Measurements from ENCODE around the gene LPIN1. TPM values are rescaled to one million over a fixed set of nuclear protein-coding genes. Genes with fewer than 3 reads are reported as not detected.

The LPIN1 gene
- total and polyA plus RNA-seq, 2 of the 13 experiments (the other 11 are each of a cell fraction or from before 2014, with no cell fraction given), result 9.7 to 19.4 TPM

DNA sequence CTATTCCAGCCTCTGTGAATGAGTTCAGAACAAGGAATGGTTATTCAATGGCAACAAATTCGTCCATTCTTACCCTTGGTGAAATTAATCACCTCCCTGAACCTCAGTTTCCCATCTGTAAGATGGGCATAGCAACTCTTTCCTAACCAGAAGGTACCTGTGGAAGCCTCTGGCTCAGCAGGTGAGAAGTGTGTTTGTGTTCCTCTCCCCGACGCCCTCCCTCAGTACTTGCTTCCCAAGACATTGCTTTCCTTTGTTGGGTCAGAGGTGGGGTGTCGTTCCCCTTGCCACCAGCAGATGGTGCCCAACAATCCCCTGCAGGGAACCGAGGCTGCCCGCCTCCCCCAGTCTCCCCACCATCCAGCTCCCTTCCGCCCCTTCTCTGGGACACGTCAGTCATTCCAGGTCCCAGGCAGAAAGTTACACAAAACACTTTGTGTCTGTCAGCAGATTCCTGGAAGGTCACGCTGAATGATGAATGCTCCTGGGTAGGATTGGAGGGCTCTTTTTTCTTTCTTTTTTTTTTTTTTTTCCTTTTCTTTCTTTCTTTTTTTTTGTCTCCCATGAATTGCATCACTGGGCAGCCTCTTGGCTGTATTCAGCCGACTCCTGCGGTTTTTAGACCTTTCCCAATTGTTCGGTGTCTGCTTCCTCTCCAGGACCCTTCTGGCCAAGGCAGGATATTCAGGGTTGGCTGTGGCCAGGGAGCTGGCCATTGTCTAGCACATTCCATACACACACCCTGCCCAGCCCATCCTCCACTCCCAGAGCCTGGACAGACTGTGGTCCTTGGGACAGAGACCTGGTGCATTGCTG is 117.3 kb downstream of the LPIN1 start (continued):
- TF ChIP-seq, protein P1, sequence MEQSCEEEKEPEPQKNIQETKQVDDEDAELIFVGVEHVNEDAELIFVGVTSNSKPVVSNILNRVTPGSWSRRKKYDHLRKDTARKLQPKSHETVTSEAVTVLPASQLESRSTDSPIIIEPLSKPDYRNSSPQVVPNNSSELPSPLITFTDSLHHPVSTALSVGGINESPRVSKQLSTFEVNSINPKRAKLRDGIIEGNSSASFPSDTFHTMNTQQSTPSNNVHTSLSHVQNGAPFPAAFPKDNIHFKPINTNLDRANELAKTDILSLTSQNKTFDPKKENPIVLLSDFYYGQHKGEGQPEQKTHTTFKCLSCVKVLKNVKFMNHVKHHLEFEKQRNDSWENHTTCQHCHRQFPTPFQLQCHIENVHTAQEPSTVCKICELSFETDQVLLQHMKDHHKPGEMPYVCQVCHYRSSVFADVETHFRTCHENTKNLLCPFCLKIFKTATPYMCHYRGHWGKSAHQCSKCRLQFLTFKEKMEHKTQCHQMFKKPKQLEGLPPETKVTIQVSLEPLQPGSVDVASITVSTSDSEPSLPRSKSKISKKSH (CRISPR knock-in tag; IDR thresholded peaks at IDR 0.05; ENCODE audit: borderline replicate concordance), result no peak
- no peak for TF ChIP-seq SATB2 (CRISPR knock-in tag; IDR thresholded peaks at IDR 0.05)
- no peak for TF ChIP-seq SMAD3 (CRISPR knock-in tag; IDR thresholded peaks at IDR 0.05)
- TF ChIP-seq MAX (IDR thresholded peaks at IDR 0.05), result peak; percentile 27; the same call in 1 of the 2 replicates
- no peak for TF ChIP-seq SALL2 (CRISPR knock-in tag; IDR thresholded peaks at IDR 0.05)
- TF ChIP-seq, protein P2, sequence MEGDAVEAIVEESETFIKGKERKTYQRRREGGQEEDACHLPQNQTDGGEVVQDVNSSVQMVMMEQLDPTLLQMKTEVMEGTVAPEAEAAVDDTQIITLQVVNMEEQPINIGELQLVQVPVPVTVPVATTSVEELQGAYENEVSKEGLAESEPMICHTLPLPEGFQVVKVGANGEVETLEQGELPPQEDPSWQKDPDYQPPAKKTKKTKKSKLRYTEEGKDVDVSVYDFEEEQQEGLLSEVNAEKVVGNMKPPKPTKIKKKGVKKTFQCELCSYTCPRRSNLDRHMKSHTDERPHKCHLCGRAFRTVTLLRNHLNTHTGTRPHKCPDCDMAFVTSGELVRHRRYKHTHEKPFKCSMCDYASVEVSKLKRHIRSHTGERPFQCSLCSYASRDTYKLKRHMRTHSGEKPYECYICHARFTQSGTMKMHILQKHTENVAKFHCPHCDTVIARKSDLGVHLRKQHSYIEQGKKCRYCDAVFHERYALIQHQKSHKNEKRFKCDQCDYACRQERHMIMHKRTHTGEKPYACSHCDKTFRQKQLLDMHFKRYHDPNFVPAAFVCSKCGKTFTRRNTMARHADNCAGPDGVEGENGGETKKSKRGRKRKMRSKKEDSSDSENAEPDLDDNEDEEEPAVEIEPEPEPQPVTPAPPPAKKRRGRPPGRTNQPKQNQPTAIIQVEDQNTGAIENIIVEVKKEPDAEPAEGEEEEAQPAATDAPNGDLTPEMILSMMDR (CRISPR knock-in tag; IDR thresholded peaks at IDR 0.05), result peak; percentile 97
- TF ChIP-seq ZNF362 (CRISPR knock-in tag; IDR thresholded peaks at IDR 0.05; ENCODE audit: borderline replicate concordance), result peak; percentile 61; the same call in 1 of the 2 replicates
- no peak for TF ChIP-seq HNF1A (IDR thresholded peaks at IDR 0.05; ENCODE audit: low read depth)
- no peak for TF ChIP-seq HNF1A (CRISPR knock-in tag; IDR thresholded peaks at IDR 0.05; ENCODE audit: borderline replicate concordance)
- TF ChIP-seq BRF2 (CRISPR knock-in tag; IDR thresholded peaks at IDR 0.05), result no peak
- TF ChIP-seq ZNF800 (CRISPR knock-in tag; IDR thresholded peaks at IDR 0.05), result no peak
- no peak for TF ChIP-seq ATF7-NPFF (CRISPR knock-in tag; IDR thresholded peaks at IDR 0.05; ENCODE audit: low read depth)
- no peak for TF ChIP-seq ZUFSP (CRISPR knock-in tag; IDR thresholded peaks at IDR 0.05; ENCODE audit: borderline replicate concordance)
